B cell (primary cell): Measurements from ENCODE around the gene ABHD17C. TPM values are rescaled to one million over a fixed set of nuclear protein-coding genes. Genes with fewer than 3 reads are reported as not detected.
"Not testable (repeated sequence)": the region's sequence is repeated elsewhere in the genome, so short reads cannot be mapped to it uniquely, and the experiment has no call there.

ENCODE experiments used
- ATAC-seq: fragments of 200-7000 bp; cut with Tn5 transposase; one replicate; pipeline ENCODE4 v1.10.0; 2021; ENCODE audit warnings: low read depth, mild to moderate bottlenecking, moderate number of reproducible peaks, moderate library complexity
- CTCF ChIA-PET: fragments of 350-600 bp; sonication (Branson Sonifier 250); formaldehyde crosslinking; loops from one replicate; lab custom pipeline; 2021; ENCODE audit warnings: antibody characterized with exemption, inconsistent platforms; lab: Charles Lee
- POLR2A ChIA-PET: fragments of 350-600 bp; sonication (Branson Sonifier 250); formaldehyde crosslinking; loops from one replicate; lab custom pipeline; 2021; ENCODE audit warnings: antibody characterized with exemption; lab: Charles Lee
- DNase-seq: peaks from one replicate; pipeline ENCODE4 v3.0.0; 2013
- H2AFZ ChIP-seq: 2 replicates; pipeline ENCODE4 v1.6.1; 2012; ENCODE audit warnings: mild to moderate bottlenecking, low read depth, low read length; ENCODE audit not compliant: insufficient read depth, poor library complexity, severe bottlenecking
- H3K27ac ChIP-seq, 2 donors: 1 replicate in 1 of 2; 2 replicates in 1 of 2; pipeline ENCODE4 v1.5.1; 2012 to 2013; ENCODE audit warnings: low read length in 2 of 2, mild to moderate bottlenecking in 2 of 2, moderate library complexity in 1 of 2
- H3K27me3 ChIP-seq, 4 experiments: fragments of 200-600 bp in 1 of 4; sonication (generic) in 1 of 4; replicated peaks in 1 of 4; 1 replicate in 2 of 4; 2 replicates in 2 of 4; pipeline versions ENCODE4 v1.6.1 to v1.7.0; 2013 to 2016; ENCODE audit warnings: low read length in 3 of 4, mild to moderate bottlenecking in 2 of 4, mixed read lengths in 1 of 4, moderate library complexity in 1 of 4; ENCODE audit not compliant: insufficient read depth in 4 of 4, control insufficient read depth in 3 of 4; ENCODE audit errors: control extremely low read depth in 1 of 4
- H3K36me3 ChIP-seq, 2 experiments: replicated peaks in 1 of 2; 1 replicate in 1 of 2; 2 replicates in 1 of 2; pipeline versions ENCODE4 v1.6.1 to v1.7.1; 2013; ENCODE audit warnings: low read length in 1 of 2; ENCODE audit not compliant: insufficient read depth in 2 of 2, control insufficient read depth in 1 of 2; ENCODE audit errors: control extremely low read depth in 1 of 2, extremely low read depth in 1 of 2
- H3K4me1 ChIP-seq, 2 donors: fragments of 200-600 bp in 1 of 2; sonication (generic) in 1 of 2; 1 replicate in 1 of 2; 2 replicates in 1 of 2; pipeline versions ENCODE4 v1.5.1 to v1.6.1; 2013 to 2017; ENCODE audit warnings: low read length in 2 of 2; ENCODE audit not compliant: control insufficient read depth in 2 of 2, insufficient read depth in 2 of 2
- H3K4me2 ChIP-seq: replicated peaks from 2 replicates; pipeline ENCODE3; 2012; ENCODE audit warnings: mild to moderate bottlenecking, low read depth, low read length; ENCODE audit not compliant: poor library complexity, severe bottlenecking
- H3K4me3 ChIP-seq, 5 experiments: fragments of 200-600 bp in 1 of 5; sonication (generic) in 1 of 5; 1 replicate in 3 of 5; 2 replicates in 2 of 5; pipeline versions ENCODE4 v1.5.1 to v1.7.0; 2011 to 2016; ENCODE audit warnings: low read length in 4 of 5, mild to moderate bottlenecking in 4 of 5, low read depth in 2 of 5, control low read depth in 1 of 5, moderate library complexity in 1 of 5; ENCODE audit not compliant: insufficient read depth in 1 of 5; ENCODE audit errors: control extremely low read depth in 1 of 5, extremely low read depth in 1 of 5
- H3K79me2 ChIP-seq: fragments of 200-600 bp; sonication (generic); one replicate; pipeline ENCODE4 v1.6.0; 2016; ENCODE audit warnings: low read length; ENCODE audit not compliant: control insufficient read depth, insufficient read depth
- H3K9ac ChIP-seq: fragments of 200-600 bp; sonication (generic); 2 replicates; pipeline ENCODE4 v1.6.1; 2017; ENCODE audit warnings: mild to moderate bottlenecking, low read length, moderate library complexity
- H3K9me3 ChIP-seq, 3 donors: one replicate each; pipeline versions ENCODE4 v1.6.1 to v1.7.1; 2013; ENCODE audit warnings: low read length in 2 of 3; ENCODE audit not compliant: control insufficient read depth in 2 of 3, insufficient read depth in 1 of 3; ENCODE audit errors: control extremely low read depth in 1 of 3
- H4K20me1 ChIP-seq: 2 replicates; pipeline ENCODE4 v1.6.0; 2012; ENCODE audit warnings: mild to moderate bottlenecking, low read length; ENCODE audit not compliant: insufficient read depth, control insufficient read depth, poor library complexity, severe bottlenecking
- H3K27ac Mint-ChIP-seq: one replicate; pipeline ENCODE4 v1.8.0; 2021; ENCODE audit warnings: mixed read lengths
- H3K27me3 Mint-ChIP-seq: one replicate; pipeline ENCODE4 v1.8.0; 2021; ENCODE audit warnings: mixed read lengths
- H3K4me1 Mint-ChIP-seq: one replicate; pipeline ENCODE4 v1.8.0; 2021; ENCODE audit warnings: mixed read lengths
- H3K4me3 Mint-ChIP-seq: one replicate; pipeline ENCODE4 v1.8.0; 2021; ENCODE audit warnings: mixed read lengths
- H3K9me3 Mint-ChIP-seq: one replicate; pipeline ENCODE4 v1.8.0; 2022; ENCODE audit warnings: mixed read lengths; ENCODE audit not compliant: insufficient read depth
- CTCF ChIP-seq: fragments of 200-600 bp; IDR thresholded peaks from one replicate; pipeline ENCODE4 v1.8.0; 2022; ENCODE audit warnings: antibody characterized with exemption, mild to moderate bottlenecking
- EZH2 ChIP-seq: IDR thresholded peaks from 2 replicates; pipeline ENCODE4 v1.6.1; 2012; ENCODE audit warnings: borderline replicate concordance, low read depth, mild to moderate bottlenecking, moderate library complexity, low read length; ENCODE audit not compliant: insufficient read depth, poor library complexity, severe bottlenecking
- WGBS: methylation state at CpG from one replicate; pipeline ENCODE4 v1.1.5; 2013; ENCODE audit warnings: missing lambda C conversion rate; ENCODE audit not compliant: insufficient coverage; 5-methylcytosine and 5-hydroxymethylcytosine counted together
- intact Hi-C: fragments of 100-400 bp; cut with micrococcal nuclease; formaldehyde crosslinking; loops from one replicate; pipeline ENCODE4 v1.10.0; 2022
- polyA plus RNA-seq: library from polyadenylated mRNA; depleted of rRNA; stranded (reverse); fragments of >200 nt; gene quantifications from 2 replicates; pipeline ENCODE4 v1.2.3, GENCODE V29; 2012
- total RNA-seq, 2 donors: library from RNA; stranded (reverse); fragments of 120-200 nt in 1 of 2; gene quantifications; 1 replicate in 1 of 2; 2 replicates in 1 of 2; pipeline versions ENCODE4 v1.2.3 to v1.2.4, GENCODE V29; 2013 to 2022

The ABHD17C gene
- total and polyA plus RNA-seq, 2 donors (not counting 1 experiment from before 2014, with no cell fraction given) = 0.78 to 1.9 TPM

- no CpG with 5 or more reads among the region's 4 CpGs for WGBS
- H3K27me3 Mint-ChIP-seq = peaks cover 6% of the 10 kb centered on the region
- no peak overlapping the region for H3K4me3 ChIP-seq
- no peak overlapping the region for H3K4me2 ChIP-seq
- no peaks in the 10 kb centered on the region for H3K4me1 Mint-ChIP-seq
- peaks cover 0 to 4% (median 1%) of the 10 kb centered on the region in 4 experiments for H3K27me3 ChIP-seq
- H3K9ac ChIP-seq = no peak overlapping the region
- ATAC-seq (no peak), DNase-seq (no peak)
- TF ChIP-seq EZH2 = no peak
- TF ChIP-seq CTCF = no peak
- H3K4me3 Mint-ChIP-seq = no peak overlapping the region
- CTCF ChIA-PET = no interaction called here
- H3K79me2 ChIP-seq = no peaks in the 10 kb centered on the region
- no peak overlapping the region for H3K27ac Mint-ChIP-seq
- H3K9me3 ChIP-seq = peaks cover 0 to 8% (median 3%) of the 10 kb centered on the region in 3 donors
- intact Hi-C loops = no loop called here
- no peaks in the 10 kb centered on the region for H4K20me1 ChIP-seq
- POLR2A ChIA-PET = no interaction called here
- no peaks in the 10 kb centered on the region for H3K36me3 ChIP-seq
- no peaks in the 10 kb centered on the region for H3K4me1 ChIP-seq
- H2AFZ ChIP-seq = no peak overlapping the region
- no peak overlapping the region for H3K27ac ChIP-seq
- H3K9me3 Mint-ChIP-seq = peaks cover 6% of the 10 kb centered on the region
Observed at GRCh38 chr15:80645494-80646065, 49.5 kb upstream of the ABHD17C start.

- H3K9me3 ChIP-seq = peaks cover 0 to 13% (median 10%) of the 10 kb centered on the region in 3 donors
- POLR2A ChIA-PET, H3K4me3 Mint-ChIP-seq, CTCF ChIA-PET, ATAC-seq, H3K27ac Mint-ChIP-seq, H3K4me1 Mint-ChIP-seq, H3K36me3 ChIP-seq, H3K27me3 ChIP-seq, H3K4me3 ChIP-seq, H3K9me3 Mint-ChIP-seq, H3K4me1 ChIP-seq, H3K27me3 Mint-ChIP-seq, H3K27ac ChIP-seq, H3K9ac ChIP-seq, DNase-seq, intact Hi-C loops, H3K4me2 ChIP-seq, H3K79me2 ChIP-seq, H2AFZ ChIP-seq, H4K20me1 ChIP-seq: not testable (repeated sequence)
- WGBS = 99% methylated on average over 19 of the region's 30 CpGs
Observed at GRCh38 chr15:80647424-80647823, 47.7 kb upstream of the ABHD17C start.
